GM23248 (cell line): ENCODE results near the gene NFKB1.

Source experiments
- EZH2 ChIP-seq: fragments of 200-600 bp; sonication (generic); IDR thresholded peaks from 2 replicates; pipeline ENCODE4 v1.6.1; 2018; ENCODE audit warnings: antibody characterized with exemption, mild to moderate bottlenecking; ENCODE audit not compliant: insufficient read depth, poor library complexity, severe bottlenecking
- EZH2phosphoT487 ChIP-seq: fragments of 200-600 bp; sonication (generic); IDR thresholded peaks from 2 replicates; pipeline ENCODE4 v1.6.1; 2018; ENCODE audit warnings: antibody characterized with exemption, moderate library complexity, mild to moderate bottlenecking, low read depth; ENCODE audit not compliant: insufficient read depth

DNA sequence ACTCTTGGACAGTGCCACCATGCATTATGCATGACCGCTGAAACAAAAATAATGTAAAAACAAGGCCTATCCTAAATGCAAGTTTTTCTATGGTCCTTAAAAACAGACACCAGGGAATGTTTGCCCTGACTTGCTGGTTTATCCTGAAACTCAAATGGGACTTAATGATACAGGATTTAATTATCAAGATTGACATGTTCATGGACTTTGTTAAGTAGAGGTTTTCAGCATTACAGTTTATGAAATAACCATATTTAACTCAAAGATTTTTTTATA is 1.3 kb downstream of the NFKB1 start:
- TF ChIP-seq EZH2 (no peak), EZH2phosphoT487 (no peak)
